Endothelial cell of umbilical vein (primary cell): ENCODE results near the gene ARHGAP10. TPM values are rescaled to one million over a fixed set of nuclear protein-coding genes. Genes with fewer than 3 reads are reported as not detected.

ENCODE experiments used
- BruUV-seq: library from RNA; stranded (reverse); fragments of 400-500 nt; replicated peaks from 2 replicates; lab custom pipeline; 2021; lab: Mats Ljungman, UMichigan
- CTCF ChIA-PET: fragments of 300-600, 350-600 bp; sonication (Branson Sonifier 250); formaldehyde crosslinking; loops from one replicate; lab custom pipeline; 2021; ENCODE audit warnings: antibody characterized with exemption, inconsistent platforms; lab: Charles Lee
- POLR2A ChIA-PET: fragments of 300-600, 350-600 bp; sonication (Branson Sonifier 250); formaldehyde crosslinking; loops from one replicate; lab custom pipeline; 2021; ENCODE audit warnings: antibody characterized with exemption, inconsistent platforms; lab: Charles Lee
- DNase-seq: peaks from one replicate; pipeline ENCODE4 v3.0.0-alpha.2; 2011; ENCODE audit warnings: low read depth, low spot score
- FAIRE-seq: peaks from 2 replicates; lab custom pipeline; 2011; peaks lifted over from hg19 to GRCh38; lab: Jason Lieb, UNC
- H2AFZ ChIP-seq: 2 replicates; pipeline ENCODE4 v1.6.0; 2012; ENCODE audit warnings: low read depth, low read length, control low read depth, inconsistent platforms
- H3K27ac ChIP-seq: 2 replicates; pipeline ENCODE4 v1.5.1; 2011; ENCODE audit warnings: low read depth, mild to moderate bottlenecking, control low read depth, low read length, moderate library complexity; ENCODE audit not compliant: insufficient read depth
- H3K27me3 ChIP-seq, 2 experiments: 2 replicates each; pipeline versions ENCODE4 v1.6.0 to v1.6.1; 2011; ENCODE audit warnings: low read length in 2 of 2, mixed read lengths in 1 of 2; ENCODE audit not compliant: control insufficient read depth in 2 of 2, insufficient read depth in 2 of 2
- H3K36me3 ChIP-seq, 2 experiments: 2 replicates in 1 of 2; 3 replicates in 1 of 2; pipeline ENCODE4 v1.5.1; 2011; ENCODE audit warnings: low read length in 2 of 2, mild to moderate bottlenecking in 1 of 2, moderate library complexity in 1 of 2; ENCODE audit not compliant: control insufficient read depth in 2 of 2, insufficient read depth in 2 of 2; ENCODE audit errors: extremely low read depth in 1 of 2
- H3K4me1 ChIP-seq: 3 replicates; pipeline ENCODE4 v1.5.1; 2011; ENCODE audit warnings: mild to moderate bottlenecking, low read length; ENCODE audit not compliant: control insufficient read depth, insufficient read depth; ENCODE audit errors: extremely low read depth
- H3K4me2 ChIP-seq: 2 replicates; pipeline ENCODE4 v1.6.1; 2011; ENCODE audit warnings: low read length, control low read depth, mixed read lengths; ENCODE audit not compliant: insufficient read depth
- H3K4me3 ChIP-seq, 3 experiments: fragments of 200-600 bp in 1 of 3; sonication (generic), shearing (Covaris generic) in 1 of 3; replicated peaks in 1 of 3; 2 replicates each; pipeline ENCODE4 v1.5.1; 2011 to 2016; ENCODE audit warnings: control low read depth in 3 of 3, low read length in 3 of 3, mild to moderate bottlenecking in 2 of 3, inconsistent platforms in 1 of 3, low read depth in 1 of 3, moderate library complexity in 1 of 3; ENCODE audit not compliant: insufficient read depth in 1 of 3
- H3K79me2 ChIP-seq: 2 replicates; pipeline ENCODE4 v1.6.0; 2012; ENCODE audit warnings: low read length, inconsistent platforms; ENCODE audit not compliant: control insufficient read depth, insufficient read depth
- H3K9ac ChIP-seq: replicated peaks from 2 replicates; pipeline ENCODE3; 2011; ENCODE audit warnings: low read length, control low read depth; ENCODE audit not compliant: insufficient read depth; ENCODE audit errors: extremely low read depth
- H3K9me1 ChIP-seq: replicated peaks from 3 replicates; pipeline ENCODE4 v1.6.0; 2011; ENCODE audit warnings: mild to moderate bottlenecking, low read length; ENCODE audit not compliant: control insufficient read depth, insufficient read depth; ENCODE audit errors: extremely low read depth
- H3K9me3 ChIP-seq: replicated peaks from 2 replicates; pipeline ENCODE4 v1.5.1; 2012; ENCODE audit warnings: low read length, inconsistent platforms; ENCODE audit not compliant: control insufficient read depth, insufficient read depth
- H4K20me1 ChIP-seq: replicated peaks from 2 replicates; pipeline ENCODE3; 2011; ENCODE audit warnings: mild to moderate bottlenecking, low read length; ENCODE audit not compliant: control insufficient read depth, insufficient read depth; ENCODE audit errors: extremely low read depth
- CTCF ChIP-seq, 2 donors: IDR thresholded peaks; 1 replicate in 1 of 2; 2 replicates in 1 of 2; pipeline ENCODE4 v1.5.1; 2011; ENCODE audit warnings: low read length in 2 of 2, mild to moderate bottlenecking in 2 of 2, moderate library complexity in 2 of 2, control low read depth in 1 of 2, inconsistent platforms in 1 of 2, low read depth in 1 of 2; ENCODE audit not compliant: insufficient read depth in 1 of 2; ENCODE audit errors: extremely low read depth in 1 of 2
- EZH2 ChIP-seq: IDR thresholded peaks from 2 replicates; pipeline ENCODE4 v1.6.1; 2012; ENCODE audit warnings: borderline replicate concordance, low read depth, mild to moderate bottlenecking, moderate library complexity, low read length, inconsistent platforms; ENCODE audit not compliant: severe bottlenecking
- FOS ChIP-seq: IDR thresholded peaks from 2 replicates; pipeline ENCODE4 v1.6.1; 2011; ENCODE audit warnings: mild to moderate bottlenecking, low read length, moderate library complexity, borderline replicate concordance; ENCODE audit not compliant: insufficient read depth
- GATA2 ChIP-seq: IDR thresholded peaks from 2 replicates; pipeline ENCODE4 v1.7.0; 2011; ENCODE audit warnings: low read depth, mild to moderate bottlenecking, moderate library complexity, mixed read lengths, low read length; ENCODE audit not compliant: insufficient read length, insufficient read depth
- JUN ChIP-seq: IDR thresholded peaks from 2 replicates; pipeline ENCODE4 v1.6.1; 2011; ENCODE audit warnings: borderline replicate concordance, low read depth; ENCODE audit not compliant: insufficient read length, insufficient read depth
- MAX ChIP-seq: IDR thresholded peaks from 2 replicates; pipeline ENCODE4 v1.6.1; 2011; ENCODE audit not compliant: insufficient read depth, insufficient read length
- MYC ChIP-seq: IDR thresholded peaks from one replicate; pipeline ENCODE4 v1.6.1; 2011; ENCODE audit warnings: mild to moderate bottlenecking, low read depth, low read length
- POLR2A ChIP-seq: IDR thresholded peaks from 2 replicates; pipeline ENCODE4 v1.6.1; 2012; ENCODE audit warnings: low read depth, mild to moderate bottlenecking, control low read depth, low read length
- POLR2AphosphoS5 ChIP-seq: IDR thresholded peaks from 2 replicates; pipeline ENCODE4 v1.6.1; 2012; ENCODE audit warnings: low read depth, mild to moderate bottlenecking, control low read depth, low read length, moderate library complexity; ENCODE audit not compliant: insufficient read depth
- dilution Hi-C: fragments of 300-500 bp; cut with MboI; formaldehyde crosslinking; loops from one replicate; pipeline ENCODE4 v1.15.0; 2019; ENCODE audit warnings: low sequenced_read_pairs; ENCODE audit not compliant: extremely low pct_ligation_motif_present
- intact Hi-C: fragments of 100-400 bp; cut with micrococcal nuclease; formaldehyde crosslinking; loops from one replicate; pipeline ENCODE4 v1.10.0; 2022
- polyA plus RNA-seq, 4 experiments: library from polyadenylated mRNA; depleted of rRNA in 3 of 4; stranded (reverse) in 3 of 4; unstranded in 1 of 4; fragments of >200 nt; gene quantifications; 2 replicates each; pipeline versions ENCODE4 v1.2.1 to v1.2.3, GENCODE V29; 2011 to 2012; ENCODE audit warnings: missing spikeins in 1 of 4
- total RNA-seq: library from RNA; stranded (reverse); gene quantifications from 2 replicates; pipeline ENCODE4 v1.2.3, GENCODE V29; 2021

Gene ARHGAP10
- total and polyA plus RNA-seq, 2 donors (not counting 3 experiments of a cell fraction or from before 2014, with no cell fraction given): 20.4 to 36.7 TPM

- Histone ChIP-seq H2AFZ (no peak overlapping the region), H3K79me2 (no peaks in the 10 kb centered on the region), H3K9ac (no peak overlapping the region), H3K27me3 (no peaks in the 10 kb centered on the region), H3K9me1 (no peaks in the 10 kb centered on the region), H3K9me3 (no peaks in the 10 kb centered on the region), H3K27ac (no peak overlapping the region), H3K4me2 (no peak overlapping the region), H4K20me1 (no peaks in the 10 kb centered on the region), H3K4me1 (peaks cover 4% of the 10 kb centered on the region), H3K36me3 (no peaks in the 10 kb centered on the region), H3K4me3 (no peak overlapping the region)
- DNase-seq (no peak), FAIRE-seq (no peak)
- no TSS peak for BruUV-seq
- intact Hi-C loops: no loop called here
- ChIA-PET CTCF (interaction anchor here (1.2 to 2.4 kb wide), 3 partner anchors 18 to 81 kb away, joined by 3 to 20 read pairs (median 5); no protein-coding TSS in a partner anchor), POLR2A (no interaction called here)
- TF ChIP-seq EZH2 (no peak), MAX (no peak)
- dilution Hi-C loops: no loop called here
Measured at GRCh38 chr4:147848634-147849033, 116.7 kb downstream of the ARHGAP10 start.

- intact Hi-C loops: no loop called here
- CTCF ChIA-PET: interaction anchor here (2.2 kb wide), 1 partner anchor 15 kb away, joined by 14 read pairs; no protein-coding TSS in a partner anchor
- BruUV-seq: no TSS peak
Measured at GRCh38 chr4:147851135-147851534, 119.2 kb downstream of the ARHGAP10 start.

More at GRCh38 chr4:147851135-147851534, 119.2 kb downstream of the ARHGAP10 start:
- Histone ChIP-seq H3K9ac (no peak overlapping the region), H3K36me3 (no peaks in the 10 kb centered on the region), H3K4me1 (peaks cover 22% of the 10 kb centered on the region), H2AFZ (no peak overlapping the region), H4K20me1 (no peaks in the 10 kb centered on the region), H3K27ac (no peak overlapping the region), H3K4me2 (no peak overlapping the region), H3K4me3 (no peak overlapping the region), H3K9me3 (no peaks in the 10 kb centered on the region), H3K79me2 (no peaks in the 10 kb centered on the region), H3K9me1 (no peaks in the 10 kb centered on the region), H3K27me3 (no peaks in the 10 kb centered on the region)
- dilution Hi-C loops: no loop called here
- TF ChIP-seq MYC: no peak
- TF ChIP-seq POLR2AphosphoS5: no peak
- no peak for TF ChIP-seq EZH2
- no peak for TF ChIP-seq JUN
- TF ChIP-seq POLR2A: no peak
- TF ChIP-seq FOS: no peak
- no peak for TF ChIP-seq MAX
- TF ChIP-seq CTCF (IDR thresholded peaks at IDR 0.05; ENCODE audit: extremely low read depth in 1 of 2, insufficient read depth in 1 of 2, low read depth in 1 of 2, low read length in 2 of 2): no peak
- no peak for TF ChIP-seq GATA2
- POLR2A ChIA-PET: no interaction called here
- DNase-seq (no peak), FAIRE-seq (no peak)
